Peyer's patch (tissue), 4 donors: ENCODE data around the gene PDZD11.
"Not testable (repeated sequence)": the region's sequence is repeated elsewhere in the genome, so short reads cannot be mapped to it uniquely, and the experiment has no call there.

ENCODE experiments used
- CTCF ChIP-seq, 6 experiments: fragments of 450-650 bp in 4 of 6; fragments of 200-600 bp in 2 of 6; sonication (generic) in 1 of 6; IDR thresholded peaks; one replicate each; pipeline ENCODE4 v1.5.1; 2017 to 2019; ENCODE audit warnings: antibody characterized with exemption in 6 of 6, mild to moderate bottlenecking in 3 of 6, moderate library complexity in 1 of 6
- POLR2A ChIP-seq, 2 donors: fragments of 450-650 bp; IDR thresholded peaks; one replicate each; pipeline ENCODE4 v1.5.1; 2017; ENCODE audit warnings: antibody characterized with exemption in 2 of 2, mild to moderate bottlenecking in 2 of 2, moderate library complexity in 2 of 2

DNA sequence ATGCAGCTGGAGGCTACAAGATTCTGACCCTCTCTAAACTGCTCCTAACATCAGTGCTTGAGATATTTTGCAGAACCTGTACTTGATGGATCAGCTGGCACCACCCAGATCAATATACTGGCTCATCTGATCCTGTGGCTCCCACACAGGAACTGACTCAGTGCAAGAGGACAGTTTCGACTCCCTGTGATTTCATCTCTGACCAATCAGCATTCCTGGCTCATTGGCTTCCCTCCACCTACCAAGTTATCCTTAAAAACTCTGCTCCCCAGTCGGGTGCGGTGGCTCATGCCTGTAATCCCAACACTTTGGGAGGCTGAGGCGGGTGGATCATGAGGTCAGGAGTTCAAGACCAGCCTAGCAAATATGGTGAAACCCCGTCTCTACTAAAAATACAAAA lies 46.1 kb downstream of the PDZD11 start:
- TF ChIP-seq CTCF, POLR2A (IDR thresholded peaks at IDR 0.05): not testable (repeated sequence)
